ENCODE data around the gene SPATA6L. TPM values are rescaled to one million over a fixed set of nuclear protein-coding genes. Genes with fewer than 3 reads are reported as not detected.

SPATA6L gene
- total RNA-seq, result 0.26 and 0.63 TPM in 2 replicates

DNA sequence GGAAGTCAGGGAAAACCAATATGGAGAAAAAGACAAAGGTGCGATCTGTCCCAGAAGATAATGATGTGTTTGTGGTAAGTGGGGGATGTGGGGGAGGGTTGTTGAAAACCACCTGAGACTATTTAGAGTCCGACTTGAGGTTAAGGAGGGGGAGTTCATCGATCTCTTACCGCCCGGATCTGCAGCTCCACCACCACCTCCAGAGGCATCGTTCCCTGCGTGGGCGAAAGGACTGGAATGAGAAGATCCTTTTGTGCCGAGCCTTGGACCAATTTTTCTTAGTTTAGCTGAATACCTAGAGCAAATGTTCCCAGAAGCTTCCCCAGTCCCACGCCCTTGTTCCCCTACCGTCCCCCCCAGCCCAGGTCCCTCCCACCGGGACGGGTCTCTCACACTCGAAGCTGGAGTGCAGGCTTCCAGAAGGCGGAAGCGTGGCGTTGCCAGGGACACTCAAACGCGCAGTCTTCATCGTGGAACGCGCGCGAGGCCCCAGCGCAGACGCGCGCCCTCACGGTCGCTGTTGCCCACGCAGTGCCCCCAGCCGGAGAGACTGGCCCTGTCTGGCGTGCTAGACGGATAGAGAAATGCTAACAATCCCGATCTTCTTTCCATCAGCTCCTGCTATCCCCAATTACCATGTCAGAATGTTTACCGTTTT, at the start of gene SPATA6L:
Gene SPATA6L (minus strand): TSS at position 439 of the 658 bp plus-strand sequence. CDS start 230 bp downstream, at position 209.

DNA sequence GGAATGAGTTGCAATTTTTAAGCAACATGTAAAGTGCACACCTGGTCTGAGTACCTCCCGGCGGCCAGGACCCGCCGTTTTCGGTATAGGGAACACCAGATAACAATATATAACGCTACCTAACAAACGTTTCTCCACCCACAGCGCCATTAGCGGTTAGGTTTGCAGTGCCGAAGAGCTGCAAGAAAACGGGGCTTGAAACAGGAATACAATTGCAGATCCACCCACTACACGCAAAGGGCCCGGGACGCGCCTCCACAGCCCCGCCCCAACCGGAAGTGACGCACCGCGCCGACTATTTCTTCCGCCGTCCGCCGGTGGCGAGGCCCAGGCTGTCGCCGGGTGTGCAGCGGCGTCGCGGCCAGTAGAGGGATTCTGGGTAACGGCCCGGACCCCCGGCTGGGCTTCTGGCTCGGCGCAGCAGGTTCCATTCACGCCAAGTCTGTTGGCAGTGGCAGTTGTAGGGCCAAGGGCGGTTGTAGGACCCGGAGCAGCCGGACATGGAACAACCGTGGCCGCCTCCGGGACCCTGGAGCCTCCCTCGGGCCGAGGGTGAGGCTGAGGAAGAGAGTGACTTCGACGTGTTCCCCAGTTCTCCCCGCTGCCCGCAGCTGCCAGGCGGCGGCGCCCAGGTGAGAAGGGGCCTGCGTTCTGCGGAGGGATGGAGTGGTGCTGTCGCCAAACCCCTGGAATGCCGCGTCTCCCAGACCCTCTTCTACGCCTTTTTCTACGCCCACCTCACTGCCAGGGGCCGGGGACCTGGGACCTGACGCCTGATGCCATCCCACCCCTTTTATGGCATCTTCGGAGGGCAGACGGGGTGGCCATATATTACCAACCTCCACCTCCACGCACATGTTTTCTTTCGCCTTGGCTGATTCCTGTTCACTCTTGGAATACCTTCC, 13.2 kb upstream of the SPATA6L start, which contains the start of gene CDC37L1:
Gene CDC37L1 (plus strand): TSS at position 302 of the 905 bp plus-strand sequence. CDS start 199 bp downstream, at position 501.

GRCh38 chr9:4662108-4662988, 3.9 kb downstream of the SPATA6L start, which contains the start of gene PLPP6:
TSS of gene PLPP6 (plus strand) at chr9:4662294. CDS start at chr9:4662376, 82 bp downstream.

Other genes starting within 250 kb of the SPATA6L start
- 4.8 and 8.5 TPM in 2 replicates for gene SLC1A1, start 176.0 kb downstream of the SPATA6L start, total RNA-seq
- gene PLPP6, start 4.2 kb downstream of the SPATA6L start, total RNA-seq, result 5.2 and 6.6 TPM in 2 replicates
- gene CDC37L1, start 13.1 kb upstream of the SPATA6L start, total RNA-seq, result 13.7 and 14.2 TPM in 2 replicates
- 75.3 and 75.5 TPM in 2 replicates for gene AK3, start 74.7 kb upstream of the SPATA6L start, total RNA-seq
- 7.2 and 7.6 TPM in 2 replicates for gene RCL1, start 126.5 kb upstream of the SPATA6L start, total RNA-seq

Data from bronchial smooth muscle cell (primary cell).